Activated T-cell treated with anti-CD3 and anti-CD28 coated beads, Interleukin-2, amount 50 U/mL, for 24 hours (primary cell): ENCODE data around the gene EXT2.

Source experiments
- DNase-seq: peaks from one replicate; pipeline ENCODE4 v3.0.0-alpha.2; 2020
- H3K27ac Mint-ChIP-seq: 2 replicates; pipeline ENCODE4 v1.8.0; 2020; ENCODE audit warnings: mild to moderate bottlenecking, mixed read lengths
- H3K27me3 Mint-ChIP-seq: 2 replicates; pipeline ENCODE4 v1.8.0; 2020; ENCODE audit warnings: mixed read lengths
- H3K36me3 Mint-ChIP-seq: 2 replicates; pipeline ENCODE4 v1.8.0; 2020; ENCODE audit warnings: low read depth, mixed read lengths
- H3K4me1 Mint-ChIP-seq: 2 replicates; pipeline ENCODE4 v1.8.0; 2020; ENCODE audit warnings: low read depth, mixed read lengths
- H3K4me3 Mint-ChIP-seq: 2 replicates; pipeline ENCODE4 v1.8.0; 2020; ENCODE audit warnings: mild to moderate bottlenecking, moderate library complexity, mixed read lengths
- H3K9me3 Mint-ChIP-seq: 2 replicates; pipeline ENCODE4 v1.8.0; 2020; ENCODE audit warnings: mixed read lengths

The EXT2 gene

GRCh38 chr11:44133335-44133946 lies 38.0 kb downstream of the EXT2 start:
- no peak overlapping the region for H3K27ac Mint-ChIP-seq
- no peaks in the 10 kb centered on the region for H3K9me3 Mint-ChIP-seq
- H3K4me1 Mint-ChIP-seq, result no peaks in the 10 kb centered on the region
- DNase-seq, result no peak
- H3K36me3 Mint-ChIP-seq, result peaks cover 81% of the 10 kb centered on the region
- H3K4me3 Mint-ChIP-seq, result no peak overlapping the region
- H3K27me3 Mint-ChIP-seq, result no peaks in the 10 kb centered on the region

DNA sequence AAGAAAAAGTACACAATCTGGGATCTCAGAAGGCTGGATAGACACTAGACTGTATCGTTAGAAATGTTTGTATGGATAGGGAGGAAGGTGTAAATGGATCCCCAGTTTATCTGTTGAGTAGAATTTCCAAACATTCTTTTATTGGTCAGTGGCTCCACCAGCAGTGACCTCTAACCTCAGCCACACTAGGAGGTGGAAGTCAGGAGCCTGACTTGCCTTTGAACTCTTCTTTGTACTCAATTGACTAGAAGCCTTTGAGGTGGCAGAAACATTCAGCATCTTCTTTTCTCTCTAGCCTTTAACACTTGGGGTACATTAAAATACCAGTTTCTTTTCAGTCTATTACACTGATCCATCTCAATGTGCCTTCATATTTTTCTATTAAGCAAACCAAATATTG lies 39.1 kb downstream of the EXT2 start:
- Mint-ChIP-seq H3K9me3 (no peaks in the 10 kb centered on the region), H3K27me3 (no peaks in the 10 kb centered on the region), H3K4me3 (no peak overlapping the region), H3K4me1 (no peaks in the 10 kb centered on the region), H3K27ac (no peak overlapping the region), H3K36me3 (peaks cover 77% of the 10 kb centered on the region)
- no peak for DNase-seq

DNA sequence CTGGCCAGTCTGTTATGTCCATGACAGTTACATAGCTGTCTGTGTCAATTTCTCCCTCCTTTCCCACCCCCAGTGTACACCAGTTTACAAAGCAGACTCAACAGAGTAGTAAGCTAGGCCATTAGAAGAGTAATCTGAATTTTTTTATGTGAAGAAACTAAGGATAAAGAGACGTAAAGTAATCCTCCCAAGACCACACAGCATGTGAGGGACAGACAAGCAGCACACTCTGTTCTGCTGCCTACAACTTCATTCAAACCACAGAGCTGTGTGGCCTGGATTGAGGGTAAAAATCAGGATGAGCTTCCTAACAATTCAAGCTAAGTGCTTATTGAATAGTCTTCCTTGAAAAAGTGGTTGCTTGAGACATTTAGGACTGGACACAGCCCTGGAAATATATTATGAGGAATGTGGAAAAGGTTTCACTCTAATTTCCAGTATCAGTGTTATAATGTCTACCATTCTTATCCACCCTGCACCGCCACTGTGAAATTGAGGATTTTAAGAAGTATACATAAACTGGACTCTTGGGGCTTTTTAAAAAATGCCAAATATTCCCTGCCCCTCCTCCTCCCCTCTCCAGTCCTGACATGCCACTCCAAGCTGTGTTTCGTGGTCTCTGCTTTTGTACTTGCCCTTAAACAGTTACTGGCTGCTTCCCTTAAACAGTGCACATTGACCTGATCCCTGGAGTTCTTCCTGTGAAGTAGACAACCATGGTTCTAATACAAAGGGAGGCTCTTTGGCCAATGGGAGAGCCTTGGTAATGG lies 40.9 kb downstream of the EXT2 start:
- no peak overlapping the region for H3K4me3 Mint-ChIP-seq
- no peaks in the 10 kb centered on the region for H3K27me3 Mint-ChIP-seq
- no peaks in the 10 kb centered on the region for H3K9me3 Mint-ChIP-seq
- DNase-seq, result no peak
- peaks cover 71% of the 10 kb centered on the region for H3K36me3 Mint-ChIP-seq
- H3K4me1 Mint-ChIP-seq, result no peaks in the 10 kb centered on the region
- no peak overlapping the region for H3K27ac Mint-ChIP-seq

DNA sequence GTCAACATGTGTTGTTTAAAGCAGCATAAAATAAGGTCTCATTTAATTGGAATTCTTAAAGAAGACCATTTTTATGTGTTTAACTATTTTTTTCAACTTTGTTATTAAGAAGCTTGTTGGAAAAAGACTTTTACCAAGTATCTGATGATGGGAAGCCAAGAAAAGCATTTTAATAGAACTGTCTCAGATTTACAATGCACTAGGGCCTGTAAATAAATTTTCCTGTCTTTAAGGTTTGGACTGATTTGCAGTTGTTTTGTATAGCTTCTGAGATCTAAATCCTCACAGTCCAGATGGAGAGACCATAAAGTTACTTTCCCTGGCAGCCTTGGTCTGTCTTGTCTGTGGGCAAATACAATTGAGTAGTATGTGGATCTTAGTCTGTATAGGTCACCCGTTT lies 41.6 kb downstream of the EXT2 start:
- no peak for DNase-seq
- no peaks in the 10 kb centered on the region for H3K4me1 Mint-ChIP-seq
- no peaks in the 10 kb centered on the region for H3K9me3 Mint-ChIP-seq
- H3K27ac Mint-ChIP-seq, result no peak overlapping the region
- no peaks in the 10 kb centered on the region for H3K27me3 Mint-ChIP-seq
- no peak overlapping the region for H3K4me3 Mint-ChIP-seq
- peaks cover 69% of the 10 kb centered on the region for H3K36me3 Mint-ChIP-seq

GRCh38 chr11:44138286-44138685 lies 42.8 kb downstream of the EXT2 start:
- Mint-ChIP-seq H3K27ac (no peak overlapping the region), H3K4me1 (no peaks in the 10 kb centered on the region), H3K36me3 (peaks cover 63% of the 10 kb centered on the region), H3K27me3 (no peaks in the 10 kb centered on the region), H3K4me3 (no peak overlapping the region), H3K9me3 (no peaks in the 10 kb centered on the region)
- DNase-seq, result no peak

- Mint-ChIP-seq H3K27me3 (no peaks in the 10 kb centered on the region), H3K9me3 (no peaks in the 10 kb centered on the region), H3K4me1 (no peaks in the 10 kb centered on the region), H3K4me3 (no peak overlapping the region), H3K36me3 (peaks cover 62% of the 10 kb centered on the region), H3K27ac (no peak overlapping the region)
- DNase-seq, result no peak
These were observed 43.5 kb downstream of the EXT2 start for GRCh38 chr11:44138980-44139379.

DNA sequence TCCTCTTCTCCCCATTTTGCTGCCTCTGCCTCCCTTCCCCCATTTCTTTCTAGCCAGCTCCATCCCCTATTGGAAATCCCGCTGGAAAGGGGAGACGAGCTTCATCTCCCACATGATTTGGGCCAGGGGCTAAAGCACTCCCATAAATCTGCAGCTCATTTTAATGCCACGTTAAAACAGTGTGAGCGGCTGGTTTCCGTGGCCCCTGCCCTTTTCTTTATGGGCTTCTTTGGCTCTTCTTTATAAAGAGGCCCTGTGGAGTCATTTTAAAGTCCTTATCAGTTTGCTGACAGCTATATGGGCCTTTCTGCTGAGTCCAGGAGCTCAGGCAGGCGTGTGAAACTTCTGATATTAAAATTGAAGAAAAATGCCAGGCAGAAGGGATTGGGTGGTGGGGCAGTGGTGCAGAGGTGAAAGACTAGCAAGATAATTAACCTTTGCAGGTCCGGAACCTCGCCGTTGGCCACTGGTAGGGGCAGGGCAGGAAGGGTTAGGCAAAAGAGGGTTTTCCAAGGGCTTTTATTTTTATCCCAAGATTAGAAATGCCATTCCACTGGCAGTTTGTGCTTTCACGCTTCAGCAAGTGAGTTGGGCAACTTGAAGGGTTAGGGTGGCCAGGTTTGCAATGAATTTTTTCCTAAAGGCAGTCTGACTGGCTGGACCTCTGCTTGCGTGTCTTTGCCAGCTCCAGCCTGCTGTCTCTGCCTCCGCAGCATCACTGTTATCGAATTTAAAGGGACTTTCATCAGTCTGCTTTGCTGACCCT lies 44.3 kb downstream of the EXT2 start:
- Mint-ChIP-seq H3K4me1 (no peaks in the 10 kb centered on the region), H3K4me3 (no peak overlapping the region), H3K27ac (no peak overlapping the region), H3K9me3 (no peaks in the 10 kb centered on the region), H3K36me3 (peaks cover 62% of the 10 kb centered on the region), H3K27me3 (no peaks in the 10 kb centered on the region)
- no peak for DNase-seq

- peaks cover 63% of the 10 kb centered on the region for H3K36me3 Mint-ChIP-seq
- no peak for DNase-seq
- H3K4me3 Mint-ChIP-seq, result no peak overlapping the region
- H3K9me3 Mint-ChIP-seq, result no peaks in the 10 kb centered on the region
- H3K27me3 Mint-ChIP-seq, result no peaks in the 10 kb centered on the region
- no peaks in the 10 kb centered on the region for H3K4me1 Mint-ChIP-seq
- H3K27ac Mint-ChIP-seq, result no peak overlapping the region
These were observed 44.9 kb downstream of the EXT2 start for GRCh38 chr11:44140372-44140771.

DNA sequence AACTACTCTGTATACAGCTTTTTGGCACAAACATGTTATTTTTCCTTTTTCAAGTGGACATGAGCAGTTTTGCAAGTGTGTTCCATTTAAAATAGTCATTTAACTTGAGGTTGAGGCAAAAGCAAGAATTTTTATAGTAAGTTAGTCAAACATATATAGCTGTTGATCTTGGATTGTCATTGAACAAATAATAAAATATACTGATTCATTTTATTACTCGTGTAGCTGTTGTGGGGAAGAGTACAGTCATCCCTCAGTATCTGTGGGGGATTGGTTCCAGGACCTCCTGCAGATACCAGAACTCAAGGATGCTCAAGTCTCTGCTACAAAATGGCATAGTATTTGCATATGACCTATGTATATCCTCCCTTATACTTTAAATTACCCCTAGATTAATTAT lies 45.3 kb downstream of the EXT2 start:
- no peak for DNase-seq
- Mint-ChIP-seq H3K36me3 (peaks cover 67% of the 10 kb centered on the region), H3K27me3 (no peaks in the 10 kb centered on the region), H3K27ac (no peak overlapping the region), H3K9me3 (no peaks in the 10 kb centered on the region), H3K4me3 (no peak overlapping the region), H3K4me1 (no peaks in the 10 kb centered on the region)

GRCh38 chr11:44143987-44144909 lies 48.8 kb downstream of the EXT2 start:
- Mint-ChIP-seq H3K27me3 (no peaks in the 10 kb centered on the region), H3K27ac (no peak overlapping the region), H3K36me3 (peaks cover 76% of the 10 kb centered on the region), H3K4me1 (no peaks in the 10 kb centered on the region), H3K9me3 (no peaks in the 10 kb centered on the region), H3K4me3 (no peak overlapping the region)
- DNase-seq, result no peak

DNA sequence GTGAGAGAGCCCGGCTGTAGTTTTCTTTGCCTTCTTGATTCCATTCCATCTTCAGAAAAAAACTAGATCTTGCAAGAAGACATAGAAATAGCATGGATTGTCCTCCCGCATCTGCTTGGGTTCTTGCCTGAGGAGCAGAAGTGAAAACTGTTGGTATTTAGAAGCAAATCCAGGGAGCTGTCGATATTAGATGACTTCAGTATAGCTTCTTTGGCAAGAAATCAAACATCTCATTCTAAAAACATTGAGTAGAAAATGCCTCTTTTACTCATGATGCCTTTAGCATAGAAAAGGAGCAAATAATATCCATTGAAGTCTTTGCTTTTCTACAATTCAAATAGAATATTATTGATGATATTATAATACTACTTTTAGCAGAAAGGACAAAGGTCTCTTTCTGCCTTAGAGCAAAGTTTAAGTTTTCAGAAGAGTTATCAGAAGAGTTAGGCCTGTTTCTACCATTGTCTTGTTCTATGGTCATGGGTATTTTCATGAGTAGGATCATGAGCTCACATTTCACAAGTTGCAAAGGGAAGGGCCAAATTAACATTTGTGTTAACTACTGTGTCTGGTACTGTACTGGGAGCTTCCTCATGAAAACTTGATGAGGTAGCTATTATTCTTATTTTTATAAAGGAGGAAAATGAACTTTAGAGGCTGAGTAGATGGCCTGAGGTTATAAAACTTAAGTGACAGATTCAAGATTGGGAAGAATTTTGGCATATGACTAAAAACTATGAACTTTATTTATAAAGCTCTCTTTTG lies 49.7 kb downstream of the EXT2 start:
- Mint-ChIP-seq H3K27me3 (no peaks in the 10 kb centered on the region), H3K27ac (no peak overlapping the region), H3K4me3 (no peak overlapping the region), H3K9me3 (no peaks in the 10 kb centered on the region), H3K36me3 (peaks cover 78% of the 10 kb centered on the region), H3K4me1 (no peaks in the 10 kb centered on the region)
- DNase-seq, result no peak

DNA sequence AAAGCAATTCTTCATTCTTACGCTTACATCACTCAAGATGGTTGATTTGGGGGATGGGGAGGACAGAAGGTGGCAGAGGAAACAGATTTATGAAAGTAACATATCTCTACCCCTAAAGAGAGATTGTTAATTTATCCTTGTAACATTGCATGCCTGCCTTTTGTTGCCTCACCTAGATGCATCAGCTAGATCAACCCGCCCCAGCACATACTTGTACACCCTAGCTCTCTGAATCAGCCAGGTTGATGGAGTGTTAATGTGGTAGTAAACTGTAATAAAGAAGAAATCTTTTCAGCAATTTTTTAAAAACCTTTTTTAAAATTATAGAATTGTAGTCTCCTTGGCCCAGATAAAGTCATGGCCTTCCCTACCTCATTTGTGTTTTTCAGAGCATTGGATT lies 51.5 kb downstream of the EXT2 start:
- no peaks in the 10 kb centered on the region for H3K27me3 Mint-ChIP-seq
- H3K4me3 Mint-ChIP-seq, result no peak overlapping the region
- peaks cover 84% of the 10 kb centered on the region for H3K36me3 Mint-ChIP-seq
- H3K4me1 Mint-ChIP-seq, result no peaks in the 10 kb centered on the region
- peaks cover 4% of the 10 kb centered on the region for H3K9me3 Mint-ChIP-seq
- no peak overlapping the region for H3K27ac Mint-ChIP-seq
- DNase-seq, result no peak

DNA sequence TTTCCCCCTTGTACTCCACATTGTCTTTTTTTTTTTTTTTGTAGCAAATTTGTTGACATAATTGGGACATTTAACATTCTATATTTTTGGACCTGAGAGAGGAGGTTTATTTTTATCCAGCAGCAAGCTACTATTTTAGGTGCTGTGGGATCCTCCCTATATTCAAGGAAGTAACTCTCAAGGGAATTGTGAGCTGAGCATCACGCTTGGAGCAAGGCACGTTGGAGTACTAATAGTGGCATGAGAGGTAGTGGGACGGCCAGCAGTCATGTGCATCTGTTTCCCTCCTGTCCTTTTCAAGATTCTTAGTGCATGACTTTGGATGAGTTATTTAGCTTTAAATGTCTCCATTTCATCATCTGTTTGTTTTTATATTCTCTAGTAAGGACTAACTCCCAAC lies 52.3 kb downstream of the EXT2 start:
- H3K36me3 Mint-ChIP-seq, result peaks cover 92% of the 10 kb centered on the region
- H3K27ac Mint-ChIP-seq, result no peak overlapping the region
- H3K27me3 Mint-ChIP-seq, result no peaks in the 10 kb centered on the region
- no peaks in the 10 kb centered on the region for H3K4me1 Mint-ChIP-seq
- H3K9me3 Mint-ChIP-seq, result peaks cover 8% of the 10 kb centered on the region
- no peak for DNase-seq
- no peak overlapping the region for H3K4me3 Mint-ChIP-seq

DNA sequence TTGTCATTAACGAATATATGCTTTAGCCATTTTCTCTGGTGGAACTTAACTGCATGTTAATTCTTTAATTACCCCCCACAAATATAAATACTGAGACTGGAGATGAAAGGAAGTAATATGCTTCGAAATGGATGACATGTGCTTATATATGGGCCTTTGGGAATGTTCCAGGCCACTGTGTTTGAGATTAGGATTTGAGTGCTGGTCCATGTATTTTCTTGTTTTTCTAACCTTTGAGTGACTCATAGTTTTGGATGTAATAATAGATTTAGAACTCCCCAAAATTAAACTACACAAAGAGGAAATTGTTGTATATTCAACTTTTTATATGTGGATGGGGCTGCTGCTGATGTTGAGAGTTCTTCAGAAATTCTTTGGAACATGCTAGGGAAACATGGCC lies 54.2 kb downstream of the EXT2 start:
- Mint-ChIP-seq H3K27me3 (no peaks in the 10 kb centered on the region), H3K36me3 (peaks cover 89% of the 10 kb centered on the region), H3K9me3 (peaks cover 9% of the 10 kb centered on the region), H3K4me3 (no peak overlapping the region), H3K4me1 (no peaks in the 10 kb centered on the region), H3K27ac (no peak overlapping the region)
- no peak for DNase-seq
